HepG2 (cell line): ENCODE data around the gene SS18L1. TPM values are rescaled to one million over a fixed set of nuclear protein-coding genes. Genes with fewer than 3 reads are reported as not detected.

ENCODE experiments used
- CHD2 ChIP-seq: IDR thresholded peaks from 2 replicates; pipeline ENCODE4 v1.6.1; 2011; ENCODE audit warnings: low read depth, low read length, improper control_type of control experiment
- NCOA1 ChIP-seq: sonication (generic); formaldehyde crosslinking; IDR thresholded peaks from 2 replicates; pipeline ENCODE4 v1.9.0; 2021; ENCODE audit warnings: missing genetic modification reagents
- PAX8 ChIP-seq: sonication (generic); formaldehyde crosslinking; IDR thresholded peaks from 2 replicates; pipeline ENCODE4 v1.8.0; 2022; ENCODE audit warnings: mild to moderate bottlenecking, missing genetic modification reagents, borderline replicate concordance
- SOX6 ChIP-seq, 2 experiments: fragments of 450-650 bp in 1 of 2; sonication (generic) in 1 of 2; formaldehyde crosslinking in 1 of 2; IDR thresholded peaks; 2 replicates each; pipeline versions ENCODE4 v1.4.0 to v1.6.1; 2017 to 2020; ENCODE audit warnings: antibody characterized with exemption in 1 of 2, mild to moderate bottlenecking in 1 of 2, missing genetic modification reagents in 1 of 2
- STAG1 ChIP-seq: sonication (generic); formaldehyde crosslinking; IDR thresholded peaks from 2 replicates; pipeline ENCODE4 v1.4.0; 2020; ENCODE audit warnings: missing genetic modification reagents
- TP53 ChIP-seq: sonication (generic); formaldehyde crosslinking; conservative IDR thresholded peaks from 2 replicates; pipeline ENCODE4 v1.4.0; 2020; ENCODE audit warnings: missing genetic modification reagents
- ZNF24 ChIP-seq: fragments of 450-650 bp; IDR thresholded peaks from 2 replicates; pipeline ENCODE4 v1.6.1; 2017; ENCODE audit warnings: antibody characterized with exemption, mild to moderate bottlenecking
- ZNF576 ChIP-seq: sonication (generic); formaldehyde crosslinking; IDR thresholded peaks from 2 replicates; pipeline ENCODE4 v1.4.0; 2020; ENCODE audit warnings: mild to moderate bottlenecking, missing genetic modification reagents
- ZNF646 ChIP-seq: sonication (generic); formaldehyde crosslinking; IDR thresholded peaks from 2 replicates; pipeline ENCODE4 v1.9.0; 2021; ENCODE audit warnings: mild to moderate bottlenecking, missing genetic modification reagents
- ZNF747 ChIP-seq: sonication (generic); formaldehyde crosslinking; IDR thresholded peaks from 2 replicates; pipeline ENCODE4 v1.8.1; 2023; ENCODE audit warnings: missing genetic modification reagents, mild to moderate bottlenecking, borderline replicate concordance
- polyA plus RNA-seq, 8 experiments: library from polyadenylated mRNA; depleted of rRNA in 3 of 8; stranded (reverse) in 7 of 8; unstranded in 1 of 8; fragments of >200 nt; fragmentation: Illumina TruSeq in 4 of 8; extraction: Trizol in 4 of 8; gene quantifications; 2 replicates each; pipeline versions ENCODE4 v1.2.1 to v1.2.3, GENCODE V29; 2011 to 2016; ENCODE audit warnings: low read depth in 4 of 8, missing spikeins in 1 of 8, mixed read lengths in 1 of 8; ENCODE audit not compliant: insufficient read depth in 1 of 8
- total RNA-seq, 5 experiments: library from RNA; depleted of rRNA; stranded (reverse); fragments of >200 nt; fragmentation: Illumina TruSeq; extraction: Trizol; gene quantifications; 2 replicates each; pipeline ENCODE4 v1.2.3, GENCODE V29; 2016; ENCODE audit warnings: low read depth in 1 of 5

SS18L1 gene
- total and polyA plus RNA-seq, 2 of the 13 experiments (the other 11 are each of a cell fraction or from before 2014, with no cell fraction given) = 17.8 to 27.6 TPM

- TF ChIP-seq STAG1 (CRISPR knock-in tag) (peak; percentile 25), NCOA1 (CRISPR knock-in tag) (no peak), TP53 (CRISPR knock-in tag) (no peak), ZNF646 (CRISPR knock-in tag) (no peak), PAX8 (no peak), ZNF576 (CRISPR knock-in tag) (no peak), ZNF747 (no peak), SOX6 (IDR thresholded peaks at IDR 0.05) (no peak), SOX6 (CRISPR knock-in tag; IDR thresholded peaks at IDR 0.05) (no peak), ZNF24 (no peak), CHD2 (no peak)
These were observed 70.5 kb downstream of the SS18L1 start (continued) for GRCh38 chr20:62214067-62214466.
